ENCODE measurements around the gene COL4A2.

COL4A2 gene

GRCh38 chr13:110445722-110446574 lies 138.9 kb downstream of the COL4A2 start:
- TF ChIP-seq EZH2 (IDR thresholded peaks at IDR 0.05; ENCODE audit: borderline replicate concordance, low read length) (no peak), CTCF (IDR thresholded peaks at IDR 0.05; ENCODE audit: low read length) (no peak)
- Histone ChIP-seq H3K79me2 (ENCODE audit: insufficient read depth, low read length) (no peaks in the 10 kb centered on the region), H3K4me3 (ENCODE audit: low read depth, low read length, poor library complexity, severe bottlenecking) (no peak overlapping the region), H3K27me3 (ENCODE audit: insufficient read depth, low read length) (peaks cover 19% of the 10 kb centered on the region), H3K4me2 (ENCODE audit: low read length) (no peak overlapping the region), H2AFZ (ENCODE audit: low read length) (no peak overlapping the region), H3K27ac (ENCODE audit: low read depth, low read length, poor library complexity, severe bottlenecking) (no peak overlapping the region), H3K36me3 (ENCODE audit: insufficient read depth, low read length) (no peaks in the 10 kb centered on the region), H3K4me1 (ENCODE audit: insufficient read depth, low read length, severe bottlenecking) (no peaks in the 10 kb centered on the region), H3K9me3 (ENCODE audit: low read length) (no peaks in the 10 kb centered on the region), H3K9me2 (ENCODE audit: low read depth, low read length) (no peaks in the 10 kb centered on the region), H3F3A (ENCODE audit: insufficient read depth, low read length) (no peaks in the 10 kb centered on the region), H4K20me1 (ENCODE audit: insufficient read depth, low read length) (peaks cover 2% of the 10 kb centered on the region; the same call in 1 of the 2 replicates), H3K9ac (ENCODE audit: low read length) (no peak overlapping the region)

DNA sequence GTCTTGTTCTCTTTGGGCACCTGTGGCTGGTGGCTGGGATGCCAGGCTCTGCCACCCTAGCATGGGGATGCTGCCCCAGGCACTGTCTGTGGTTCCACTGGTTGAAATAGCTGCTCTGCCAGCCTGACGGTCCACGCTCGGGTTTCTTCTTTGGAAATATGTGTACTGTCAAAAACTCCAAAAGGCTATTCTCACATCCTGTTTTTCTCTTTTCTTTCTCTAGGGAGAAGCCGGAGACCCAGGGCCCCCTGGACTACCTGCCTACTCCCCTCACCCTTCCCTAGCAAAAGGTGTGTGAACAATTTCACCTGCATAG lies 139.4 kb downstream of the COL4A2 start:
- H3K36me3 ChIP-seq (ENCODE audit: insufficient read depth, low read length): no peaks in the 10 kb centered on the region
- H3K4me2 ChIP-seq (ENCODE audit: low read length): no peak overlapping the region
- no peaks in the 10 kb centered on the region for H3K9me2 ChIP-seq (ENCODE audit: low read depth, low read length)
- peaks cover 2% of the 10 kb centered on the region; the same call in 1 of the 2 replicates for H4K20me1 ChIP-seq (ENCODE audit: insufficient read depth, low read length)
- H3K9me3 ChIP-seq (ENCODE audit: low read length): no peaks in the 10 kb centered on the region
- peaks cover 19% of the 10 kb centered on the region for H3K27me3 ChIP-seq (ENCODE audit: insufficient read depth, low read length)
- H3K4me1 ChIP-seq (ENCODE audit: insufficient read depth, low read length, severe bottlenecking): no peaks in the 10 kb centered on the region
- no peaks in the 10 kb centered on the region for H3F3A ChIP-seq (ENCODE audit: insufficient read depth, low read length)
- no peak for TF ChIP-seq CTCF (IDR thresholded peaks at IDR 0.05; ENCODE audit: low read length)
- TF ChIP-seq EZH2 (IDR thresholded peaks at IDR 0.05; ENCODE audit: borderline replicate concordance, low read length): no peak
- H3K27ac ChIP-seq (ENCODE audit: low read depth, low read length, poor library complexity, severe bottlenecking): no peak overlapping the region
- no peak overlapping the region for H3K4me3 ChIP-seq (ENCODE audit: low read depth, low read length, poor library complexity, severe bottlenecking)
- H3K79me2 ChIP-seq (ENCODE audit: insufficient read depth, low read length): no peaks in the 10 kb centered on the region
- H3K9ac ChIP-seq (ENCODE audit: low read length): no peak overlapping the region
- H2AFZ ChIP-seq (ENCODE audit: low read length): no peak overlapping the region

- H3K79me2 ChIP-seq (ENCODE audit: insufficient read depth, low read length): no peaks in the 10 kb centered on the region
- peaks cover 2% of the 10 kb centered on the region; the same call in 1 of the 2 replicates for H4K20me1 ChIP-seq (ENCODE audit: insufficient read depth, low read length)
- no peak overlapping the region for H3K4me3 ChIP-seq (ENCODE audit: low read depth, low read length, poor library complexity, severe bottlenecking)
- TF ChIP-seq EZH2 (IDR thresholded peaks at IDR 0.05; ENCODE audit: borderline replicate concordance, low read length) (no peak), CTCF (IDR thresholded peaks at IDR 0.05; ENCODE audit: low read length) (no peak)
- no peak overlapping the region for H2AFZ ChIP-seq (ENCODE audit: low read length)
- no peaks in the 10 kb centered on the region for H3K9me2 ChIP-seq (ENCODE audit: low read depth, low read length)
- H3K4me1 ChIP-seq (ENCODE audit: insufficient read depth, low read length, severe bottlenecking): no peaks in the 10 kb centered on the region
- H3K4me2 ChIP-seq (ENCODE audit: low read length): no peak overlapping the region
- no peaks in the 10 kb centered on the region for H3K9me3 ChIP-seq (ENCODE audit: low read length)
- no peak overlapping the region for H3K27ac ChIP-seq (ENCODE audit: low read depth, low read length, poor library complexity, severe bottlenecking)
- no peaks in the 10 kb centered on the region for H3K36me3 ChIP-seq (ENCODE audit: insufficient read depth, low read length)
- no peaks in the 10 kb centered on the region for H3F3A ChIP-seq (ENCODE audit: insufficient read depth, low read length)
- peaks cover 19% of the 10 kb centered on the region for H3K27me3 ChIP-seq (ENCODE audit: insufficient read depth, low read length)
- no peak overlapping the region for H3K9ac ChIP-seq (ENCODE audit: low read length)
These were observed 140.0 kb downstream of the COL4A2 start for GRCh38 chr13:110447058-110447511.
